Activated B cell treated with CpG ODN at 0.5 μM for 24 hours (primary cell): Measurements from ENCODE around the gene IL18. TPM values are rescaled to one million over a fixed set of nuclear protein-coding genes. Genes with fewer than 3 reads are reported as not detected.

ENCODE experiments used
- ATAC-seq: fragments of 200-7000 bp; cut with Tn5 transposase; one replicate; pipeline ENCODE4 v1.10.0; 2021; ENCODE audit warnings: low read depth, mild to moderate bottlenecking, moderate library complexity
- CTCF ChIA-PET: fragments of 350-600 bp; sonication (Branson Sonifier 250); formaldehyde crosslinking; loops from one replicate; lab custom pipeline; 2021; ENCODE audit warnings: antibody characterized with exemption; lab: Charles Lee
- POLR2A ChIA-PET: fragments of 350-600 bp; sonication (Branson Sonifier 250); formaldehyde crosslinking; loops from one replicate; lab custom pipeline; 2021; ENCODE audit warnings: antibody characterized with exemption; lab: Charles Lee
- DNase-seq: peaks from one replicate; pipeline ENCODE4 v3.0.0; 2022
- H3K27ac Mint-ChIP-seq: one replicate; pipeline ENCODE4 v1.8.0; 2020; ENCODE audit warnings: mixed read lengths
- H3K27me3 Mint-ChIP-seq: one replicate; pipeline ENCODE4 v1.8.0; 2021; ENCODE audit warnings: mixed read lengths
- H3K36me3 Mint-ChIP-seq: one replicate; pipeline ENCODE4 v1.8.0; 2021; ENCODE audit warnings: low read depth, mixed read lengths
- H3K4me1 Mint-ChIP-seq: one replicate; pipeline ENCODE4 v1.8.0; 2021; ENCODE audit warnings: mixed read lengths
- H3K4me3 Mint-ChIP-seq: one replicate; pipeline ENCODE4 v1.8.0; 2020; ENCODE audit warnings: mild to moderate bottlenecking, mixed read lengths
- H3K9me3 Mint-ChIP-seq: one replicate; pipeline ENCODE4 v1.8.0; 2020; ENCODE audit warnings: mixed read lengths
- CTCF ChIP-seq: fragments of 200-600 bp; IDR thresholded peaks from one replicate; pipeline ENCODE4 v1.8.0; 2022; ENCODE audit warnings: antibody characterized with exemption, mild to moderate bottlenecking
- intact Hi-C: fragments of 100-400 bp; cut with micrococcal nuclease; formaldehyde crosslinking; loops from one replicate; pipeline ENCODE4 v1.15.1; 2024
- total RNA-seq: library from RNA; stranded (reverse); gene quantifications from 2 replicates; pipeline ENCODE4 v1.2.3, GENCODE V29; 2022

The IL18 gene
- total RNA-seq, 1 donor from 2014 or later: 1.00 TPM

GRCh38 chr11:112132737-112133136 lies 31.2 kb downstream of the IL18 start:
- no peak for TF ChIP-seq CTCF
- POLR2A ChIA-PET: no interaction called here
- no peaks in the 10 kb centered on the region for H3K36me3 Mint-ChIP-seq
- intact Hi-C loops: no loop called here
- H3K9me3 Mint-ChIP-seq: no peaks in the 10 kb centered on the region
- ATAC-seq (no peak), DNase-seq (no peak)
- H3K4me3 Mint-ChIP-seq: no peak overlapping the region
- H3K4me1 Mint-ChIP-seq: no peaks in the 10 kb centered on the region
- no peak overlapping the region for H3K27ac Mint-ChIP-seq
- no peaks in the 10 kb centered on the region for H3K27me3 Mint-ChIP-seq
- CTCF ChIA-PET: no interaction called here

- DNase-seq (no peak), ATAC-seq (no peak)
- intact Hi-C loops: no loop called here
- H3K4me3 Mint-ChIP-seq: no peak overlapping the region
- no peak overlapping the region for H3K27ac Mint-ChIP-seq
- ChIA-PET POLR2A (no interaction called here), CTCF (no interaction called here)
- no peak for TF ChIP-seq CTCF
- H3K4me1 Mint-ChIP-seq: no peaks in the 10 kb centered on the region
- no peaks in the 10 kb centered on the region for H3K27me3 Mint-ChIP-seq
- H3K36me3 Mint-ChIP-seq: no peaks in the 10 kb centered on the region
- no peaks in the 10 kb centered on the region for H3K9me3 Mint-ChIP-seq
Observed at GRCh38 chr11:112129656-112130055, 34.2 kb downstream of the IL18 start.

GRCh38 chr11:112128483-112129121 lies 35.3 kb downstream of the IL18 start:
- POLR2A ChIA-PET: no interaction called here
- CTCF ChIA-PET: no interaction called here

GRCh38 chr11:112127056-112127455 lies 36.8 kb downstream of the IL18 start:
- CTCF ChIA-PET: no interaction called here

More at GRCh38 chr11:112128483-112129121, 35.3 kb downstream of the IL18 start:
- DNase-seq: no peak
- H3K4me1 Mint-ChIP-seq: no peaks in the 10 kb centered on the region
- no peak for ATAC-seq
- no peaks in the 10 kb centered on the region for H3K36me3 Mint-ChIP-seq
- no peaks in the 10 kb centered on the region for H3K9me3 Mint-ChIP-seq
- no peak overlapping the region for H3K4me3 Mint-ChIP-seq
- intact Hi-C loops: no loop called here
- no peak for TF ChIP-seq CTCF
- H3K27me3 Mint-ChIP-seq: no peaks in the 10 kb centered on the region
- H3K27ac Mint-ChIP-seq: no peak overlapping the region

GRCh38 chr11:112123129-112123528 lies 40.8 kb downstream of the IL18 start:
- H3K4me1 Mint-ChIP-seq: peaks cover 7% of the 10 kb centered on the region
- intact Hi-C loops: no loop called here
- no peak for DNase-seq
- ChIA-PET CTCF (no interaction called here), POLR2A (no interaction called here)
- no peak for ATAC-seq
- no peak overlapping the region for H3K27ac Mint-ChIP-seq
- H3K4me3 Mint-ChIP-seq: no peak overlapping the region
- peaks cover 2% of the 10 kb centered on the region for H3K36me3 Mint-ChIP-seq
- no peak for TF ChIP-seq CTCF
- no peaks in the 10 kb centered on the region for H3K27me3 Mint-ChIP-seq
- H3K9me3 Mint-ChIP-seq: no peaks in the 10 kb centered on the region

More at GRCh38 chr11:112127056-112127455, 36.8 kb downstream of the IL18 start:
- ATAC-seq: no peak
- no peak for DNase-seq
- Mint-ChIP-seq H3K4me3 (no peak overlapping the region), H3K27ac (no peak overlapping the region), H3K4me1 (no peaks in the 10 kb centered on the region), H3K36me3 (peaks cover 2% of the 10 kb centered on the region), H3K9me3 (no peaks in the 10 kb centered on the region), H3K27me3 (no peaks in the 10 kb centered on the region)
- POLR2A ChIA-PET: no interaction called here
- no peak for TF ChIP-seq CTCF
- intact Hi-C loops: no loop called here
